HCT116 (cell line): ENCODE measurements around the gene HNF4A. TPM values are rescaled to one million over a fixed set of nuclear protein-coding genes. Genes with fewer than 3 reads are reported as not detected.

Source experiments
- ATAC-seq: fragments of 200-7000 bp; cut with Tn5 transposase; 2 replicates; pipeline ENCODE4 v1.9.1; 2020; ENCODE audit warnings: mild to moderate bottlenecking, moderate library complexity
- BruUV-seq: library from RNA; stranded (reverse); fragments of 400-500 nt; replicated peaks from 2 replicates; lab custom pipeline; 2021; lab: Mats Ljungman, UMichigan
- CTCF ChIA-PET: fragments of 300-600 bp; sonication (Branson Sonifier 250); formaldehyde crosslinking; loops from one replicate; lab custom pipeline; 2021; ENCODE audit warnings: antibody characterized with exemption; lab: Charles Lee
- POLR2A ChIA-PET: fragments of 300-600, 350-600 bp; sonication (Branson Sonifier 250); formaldehyde crosslinking; loops from one replicate; lab custom pipeline; 2021; ENCODE audit warnings: antibody characterized with exemption; lab: Charles Lee
- RAD21 ChIA-PET, 2 experiments: fragments of 300-600 bp; sonication (Branson Sonifier 250); formaldehyde crosslinking; loops; one replicate each; lab custom pipeline; 2023; ENCODE audit warnings: low total read pairs in 2 of 2; ENCODE audit not compliant: uncharacterized antibody in 2 of 2, unreplicated experiment in 2 of 2, low non-redundant PET in 1 of 2; lab: Charles Lee
- DNase-seq: peaks from one replicate; pipeline ENCODE4 v3.0.0-alpha.2; 2010; ENCODE audit warnings: low read depth, low spot score
- H2AFZ ChIP-seq: fragments of 200-600 bp; shearing (Covaris generic), sonication (generic); 2 replicates; pipeline ENCODE4 v1.6.1; 2017; ENCODE audit warnings: low read depth, mixed run types, mixed read lengths, antibody characterized with exemption, low read length; ENCODE audit not compliant: poor library complexity, severe bottlenecking
- H3K27ac ChIP-seq: 2 replicates; pipeline ENCODE4 v1.5.1; 2012; ENCODE audit warnings: low read depth, low read length
- H3K27me3 ChIP-seq: fragments of 200-600 bp; sonication (generic); 2 replicates; pipeline ENCODE4 v1.6.1; 2016; ENCODE audit warnings: mixed run types, low read length, mixed read lengths; ENCODE audit not compliant: insufficient read depth
- H3K36me3 ChIP-seq, 2 experiments: fragments of 200-500 bp in 1 of 2; fragments of 200-600 bp in 1 of 2; sonication (Bioruptor generic) in 1 of 2; sonication (generic) in 1 of 2; 2 replicates each; pipeline versions ENCODE4 v1.5.1 to v1.6.1; 2014 to 2016; ENCODE audit warnings: low read length in 2 of 2, inconsistent platforms in 1 of 2, mixed read lengths in 1 of 2, mixed run types in 1 of 2; ENCODE audit not compliant: insufficient read depth in 2 of 2, control insufficient read depth in 1 of 2
- H3K4me1 ChIP-seq, 2 experiments: fragments of 200-600 bp in 1 of 2; sonication (generic) in 1 of 2; 2 replicates each; pipeline versions ENCODE4 v1.5.1 to v1.6.1; 2012 to 2017; ENCODE audit warnings: low read length in 2 of 2, inconsistent platforms in 1 of 2, mild to moderate bottlenecking in 1 of 2, mixed read lengths in 1 of 2, mixed run types in 1 of 2, moderate library complexity in 1 of 2; ENCODE audit not compliant: insufficient read depth in 2 of 2, control insufficient read depth in 1 of 2
- H3K4me2 ChIP-seq: fragments of 200-600 bp; sonication (generic); 2 replicates; pipeline ENCODE4 v1.6.1; 2017; ENCODE audit warnings: mixed run types, low read length, mixed read lengths
- H3K4me3 ChIP-seq, 2 experiments: fragments of 200-600 bp in 1 of 2; sonication (generic) in 1 of 2; replicated peaks in 1 of 2; 2 replicates each; pipeline ENCODE4 v1.5.1; 2011 to 2016; ENCODE audit warnings: low read length in 2 of 2, control low read depth in 1 of 2, low read depth in 1 of 2, mild to moderate bottlenecking in 1 of 2, mixed read lengths in 1 of 2, mixed run types in 1 of 2
- H3K79me2 ChIP-seq: fragments of 200-600 bp; sonication (generic); 2 replicates; pipeline ENCODE4 v1.6.1; 2017; ENCODE audit warnings: mild to moderate bottlenecking, mixed run types, low read length, moderate library complexity, mixed read lengths; ENCODE audit not compliant: insufficient read depth
- H3K9ac ChIP-seq: fragments of 200-600 bp; sonication (generic); 2 replicates; pipeline ENCODE4 v1.6.1; 2016; ENCODE audit warnings: low read length, mixed read lengths
- H3K9me2 ChIP-seq: fragments of 200-600 bp; sonication (generic), shearing (Covaris generic); 2 replicates; pipeline ENCODE4 v1.6.1; 2017; ENCODE audit warnings: mixed run types, mild to moderate bottlenecking, moderate library complexity; ENCODE audit not compliant: insufficient read depth
- H3K9me3 ChIP-seq, 2 experiments: fragments of 200-500 bp in 1 of 2; fragments of 200-600 bp in 1 of 2; sonication (Bioruptor generic) in 1 of 2; sonication (generic) in 1 of 2; 2 replicates each; pipeline ENCODE4 v1.6.1; 2014 to 2017; ENCODE audit warnings: low read length in 2 of 2, mixed read lengths in 2 of 2, inconsistent platforms in 1 of 2, low read depth in 1 of 2, mild to moderate bottlenecking in 1 of 2, mixed run types in 1 of 2, moderate library complexity in 1 of 2; ENCODE audit not compliant: control insufficient read depth in 1 of 2, insufficient read depth in 1 of 2
- H4K20me1 ChIP-seq: fragments of 200-600 bp; sonication (generic), shearing (Covaris generic); 2 replicates; pipeline ENCODE4 v1.6.1; 2017; ENCODE audit warnings: mixed run types, mild to moderate bottlenecking, moderate library complexity; ENCODE audit not compliant: insufficient read depth
- CBX3 ChIP-seq: IDR thresholded peaks from 2 replicates; pipeline ENCODE4 v1.6.1; 2012; ENCODE audit warnings: low read depth
- CEBPB ChIP-seq: IDR thresholded peaks from 2 replicates; pipeline ENCODE4 v1.6.1; 2012; ENCODE audit warnings: low read depth
- CTCF ChIP-seq, 3 experiments: fragments of 200-600 bp in 1 of 3; sonication (generic) in 1 of 3; IDR thresholded peaks in 2 of 3; conservative IDR thresholded peaks in 1 of 3; 2 replicates each; pipeline ENCODE4 v1.5.1; 2012 to 2017; ENCODE audit warnings: low read depth in 2 of 3, low read length in 2 of 3, antibody characterized with exemption in 1 of 3, borderline replicate concordance in 1 of 3, control low read depth in 1 of 3, mild to moderate bottlenecking in 1 of 3, mixed read lengths in 1 of 3, mixed run types in 1 of 3, moderate library complexity in 1 of 3; ENCODE audit not compliant: insufficient read depth in 1 of 3
- EGR1 ChIP-seq: IDR thresholded peaks from 2 replicates; pipeline ENCODE4 v1.6.1; 2012; ENCODE audit warnings: low read depth
- ELF1 ChIP-seq: IDR thresholded peaks from 2 replicates; pipeline ENCODE4 v1.6.1; 2012; ENCODE audit warnings: low read depth, borderline replicate concordance
- EZH2 ChIP-seq: fragments of 200-600 bp; sonication (generic); IDR thresholded peaks from 2 replicates; pipeline ENCODE4 v1.6.1; 2017; ENCODE audit warnings: antibody characterized with exemption, mixed run types
- EZH2phosphoT487 ChIP-seq: fragments of 200-600 bp; IDR thresholded peaks from 2 replicates; pipeline ENCODE4 v1.6.1; 2018; ENCODE audit warnings: antibody characterized with exemption, borderline replicate concordance
- JUND ChIP-seq: IDR thresholded peaks from 2 replicates; pipeline ENCODE4 v1.6.1; 2012
- POLR2A ChIP-seq: IDR thresholded peaks from 2 replicates; pipeline ENCODE4 v1.7.0; 2011; ENCODE audit warnings: borderline replicate concordance; ENCODE audit not compliant: insufficient read depth, insufficient read length; ENCODE audit errors: extremely low read depth
- RAD21 ChIP-seq: IDR thresholded peaks from 2 replicates; pipeline ENCODE4 v1.6.1; 2012; ENCODE audit warnings: low read depth, mild to moderate bottlenecking
- REST ChIP-seq: IDR thresholded peaks from 2 replicates; pipeline ENCODE4 v1.6.1; 2012; ENCODE audit warnings: low read depth
- SIN3A ChIP-seq: IDR thresholded peaks from 2 replicates; pipeline ENCODE4 v1.6.1; 2012; ENCODE audit warnings: low read depth
- SP1 ChIP-seq: IDR thresholded peaks from 2 replicates; pipeline ENCODE4 v1.6.1; 2012; ENCODE audit warnings: low read depth
- SRF ChIP-seq: IDR thresholded peaks from 2 replicates; pipeline ENCODE4 v1.6.1; 2012; ENCODE audit warnings: low read depth
- TCF7L2 ChIP-seq: IDR thresholded peaks from 2 replicates; pipeline ENCODE4 v1.7.0; 2011; ENCODE audit warnings: borderline replicate concordance, inconsistent platforms; ENCODE audit not compliant: insufficient read depth, insufficient read length; ENCODE audit errors: extremely low read depth
- YY1 ChIP-seq: IDR thresholded peaks from 2 replicates; pipeline ENCODE4 v1.6.1; 2011; ENCODE audit warnings: low read length, low read depth, moderate library complexity, mild to moderate bottlenecking; ENCODE audit not compliant: insufficient replicate concordance; ENCODE audit errors: extremely low read depth
- ZFX ChIP-seq: fragments of 450-650 bp; IDR thresholded peaks from 2 replicates; pipeline ENCODE4 v1.6.1; 2017
- ZNF274 ChIP-seq: fragments of 200-500 bp; sonication (Bioruptor generic); IDR thresholded peaks from 2 replicates; pipeline ENCODE4 v1.6.1; 2014; ENCODE audit warnings: mild to moderate bottlenecking, low read depth, low read length, inconsistent platforms
- intact Hi-C: fragments of 100-400 bp; cut with micrococcal nuclease; formaldehyde crosslinking; loops from 2 replicates; pipeline ENCODE4 v1.10.0; 2022
- total RNA-seq: library from RNA; stranded (reverse); gene quantifications from one replicate; pipeline ENCODE4 v1.2.1, GENCODE V29; 2021; ENCODE audit not compliant: unreplicated experiment
- TF ChIP-seq, protein P1 (sequence below): IDR thresholded peaks from 2 replicates; pipeline ENCODE4 v1.6.1; 2012
- TF ChIP-seq, protein P2 (sequence below): IDR thresholded peaks from 2 replicates; pipeline ENCODE4 v1.6.1; 2012

The HNF4A gene
- total RNA-seq, 1 experiment from 2014 or later: 7.4 TPM

GRCh38 chr20:44424039-44424495 lies 68.6 kb downstream of the HNF4A start:
- Histone ChIP-seq H4K20me1 (no peaks in the 10 kb centered on the region), H3K4me2 (no peak overlapping the region), H3K36me3 (no peaks in the 10 kb centered on the region), H3K79me2 (no peaks in the 10 kb centered on the region), H3K9me2 (no peaks in the 10 kb centered on the region), H2AFZ (no peak overlapping the region), H3K4me1 (peaks cover 0 to 6% of the 10 kb centered on the region in 2 experiments; a peak in 2 of 4 replicates), H3K4me3 (no peak overlapping the region), H3K27ac (no peak overlapping the region), H3K9ac (no peak overlapping the region), H3K9me3 (no peaks in the 10 kb centered on the region), H3K27me3 (no peaks in the 10 kb centered on the region)
- DNase-seq (no peak), ATAC-seq (no peak)
- intact Hi-C loops: no loop called here
- CTCF ChIA-PET: no interaction called here
- POLR2A ChIA-PET: no interaction called here
- no peak for TF ChIP-seq EZH2phosphoT487
- TF ChIP-seq RAD21: no peak
- no peak for TF ChIP-seq EGR1
- TF ChIP-seq TCF7L2: no peak
- TF ChIP-seq SRF: no peak
- TF ChIP-seq JUND: no peak
- no peak for TF ChIP-seq CTCF (IDR thresholded peaks at IDR 0.05 in 2 of 3, conservative IDR thresholded peaks at IDR 0.05 in 1 of 3; ENCODE audit: borderline replicate concordance in 1 of 3, insufficient read depth in 1 of 3, low read depth in 2 of 3, low read length in 2 of 3)
- TF ChIP-seq CBX3: no peak
- no peak for TF ChIP-seq SIN3A
- TF ChIP-seq, protein P1, sequence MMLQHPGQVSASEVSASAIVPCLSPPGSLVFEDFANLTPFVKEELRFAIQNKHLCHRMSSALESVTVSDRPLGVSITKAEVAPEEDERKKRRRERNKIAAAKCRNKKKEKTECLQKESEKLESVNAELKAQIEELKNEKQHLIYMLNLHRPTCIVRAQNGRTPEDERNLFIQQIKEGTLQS: no peak
- no peak for TF ChIP-seq ZFX
- TF ChIP-seq REST: no peak
- TF ChIP-seq ELF1: no peak
- no peak for TF ChIP-seq SP1
- TF ChIP-seq POLR2A: no peak
- no peak for TF ChIP-seq EZH2
- TF ChIP-seq, protein P2, sequence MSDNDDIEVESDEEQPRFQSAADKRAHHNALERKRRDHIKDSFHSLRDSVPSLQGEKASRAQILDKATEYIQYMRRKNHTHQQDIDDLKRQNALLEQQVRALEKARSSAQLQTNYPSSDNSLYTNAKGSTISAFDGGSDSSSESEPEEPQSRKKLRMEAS: no peak
- no peak for TF ChIP-seq CEBPB
- no peak for TF ChIP-seq YY1
- TF ChIP-seq ZNF274: no peak
- RAD21 ChIA-PET: no interaction called here
- no TSS peak for BruUV-seq
